GM18507 (cell line): ENCODE data around the gene ABI3BP.

ENCODE experiments used
- DNase-seq: peaks from one replicate; pipeline ENCODE4 v3.0.0; 2011; ENCODE audit warnings: low read depth; ENCODE audit not compliant: insufficient read length; ENCODE audit errors: extremely low spot score
- FAIRE-seq: peaks from 2 replicates; lab custom pipeline; 2011; peaks lifted over from hg19 to GRCh38; lab: Jason Lieb, UNC

ABI3BP gene

GRCh38 chr3:100710261-100710968 lies 282.8 kb downstream of the ABI3BP start:
- DNase-seq (peak; percentile 42), FAIRE-seq (peak; percentile 79)

GRCh38 chr3:100709842-100710260 lies 283.4 kb downstream of the ABI3BP start:
- DNase-seq (peak; percentile 1), FAIRE-seq (no peak)

DNA sequence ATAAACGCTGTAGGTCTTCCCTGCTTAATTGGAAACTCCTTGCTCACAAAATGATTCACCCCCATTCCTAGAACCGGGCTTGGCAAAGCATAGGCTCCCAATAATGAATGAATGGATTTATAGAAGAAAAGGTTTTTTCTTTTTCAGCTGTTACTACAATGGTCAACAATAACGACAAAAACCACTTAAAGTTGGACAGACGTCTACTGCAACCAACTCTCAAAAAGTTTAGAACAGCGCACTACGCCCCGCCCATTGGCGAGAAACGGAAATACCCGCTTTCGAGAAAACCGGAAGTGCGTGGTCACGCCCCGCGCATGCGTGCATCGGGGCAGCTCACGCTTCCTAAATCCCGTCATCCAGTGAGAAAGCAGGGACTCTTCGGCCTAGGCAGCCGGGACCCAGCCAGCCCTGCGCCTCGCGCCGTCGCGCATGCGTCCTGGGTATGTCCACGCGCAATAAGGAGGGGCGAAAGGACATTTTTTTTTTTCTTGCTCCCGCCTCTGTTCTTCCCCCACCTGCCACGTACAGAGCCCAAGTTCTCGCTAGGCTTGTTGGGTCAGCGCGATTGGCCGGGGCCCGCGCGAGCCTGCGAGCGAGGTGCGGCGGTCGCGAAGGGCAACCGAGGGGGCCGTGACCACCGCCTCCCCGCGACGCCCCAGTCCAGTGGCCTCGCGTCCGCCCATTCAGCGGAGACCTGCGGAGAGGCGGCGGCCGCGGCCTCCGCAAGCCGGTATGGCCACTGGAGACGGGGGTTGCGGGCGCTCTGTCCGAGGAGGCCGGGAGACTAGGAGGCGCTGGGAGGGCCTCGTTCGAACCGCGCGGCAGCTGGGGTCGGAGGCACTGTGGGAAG lies 284.0 kb downstream of the ABI3BP start, which contains the start of gene TFG:
Gene TFG (plus strand): TSS at position 506 of the 853 bp plus-strand sequence. CDS start 4,192 bp downstream, outside the sequence.
- FAIRE-seq (peak; percentile 99), DNase-seq (peak; percentile 97)

- DNase-seq (no peak), FAIRE-seq (no peak)
Observed at GRCh38 chr3:100708644-100708988, 284.6 kb downstream of the ABI3BP start.

- DNase-seq, result no peak
- FAIRE-seq, result no peak
Observed at GRCh38 chr3:100706365-100706764, 286.9 kb downstream of the ABI3BP start.

DNA sequence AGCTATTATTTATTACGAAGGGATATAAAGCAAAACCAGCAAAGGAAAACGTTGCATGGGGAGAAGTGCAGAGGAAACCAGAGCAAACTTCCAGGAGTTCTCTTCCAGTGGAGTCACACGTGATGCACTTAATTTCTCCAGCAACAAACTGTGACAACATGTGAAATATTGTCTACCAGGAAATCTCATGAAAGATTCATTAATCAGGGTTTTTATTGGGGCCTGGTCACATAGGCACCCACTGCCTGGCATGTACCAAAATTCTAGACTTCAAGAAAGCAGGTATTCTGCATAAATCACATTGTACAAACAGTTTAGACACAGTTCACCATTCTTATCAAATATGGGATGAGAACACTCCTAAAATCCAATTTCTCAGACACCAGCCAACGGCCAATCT lies 289.4 kb downstream of the ABI3BP start:
- FAIRE-seq (no peak), DNase-seq (no peak)

DNA sequence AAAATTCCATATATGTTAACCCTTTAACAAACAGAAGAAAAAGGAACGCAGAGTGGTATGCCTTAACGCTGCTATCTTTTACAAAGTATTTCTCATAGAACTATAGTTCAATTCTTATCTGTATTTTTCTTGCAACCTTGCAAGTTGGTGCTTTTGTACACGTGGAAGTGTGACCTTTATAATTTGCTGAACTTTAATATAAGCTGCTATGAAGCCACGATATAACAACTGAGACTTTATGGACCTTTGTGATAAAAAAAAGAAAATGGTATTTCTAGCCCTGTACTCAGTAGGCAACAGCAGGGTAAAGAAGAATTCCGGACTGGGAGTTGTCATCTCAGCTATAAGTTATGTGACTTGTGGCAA lies 290.3 kb downstream of the ABI3BP start:
- no peak for DNase-seq

GRCh38 chr3:100702082-100702979 lies 290.9 kb downstream of the ABI3BP start:
- FAIRE-seq (no peak), DNase-seq (no peak)

More for the DNA sequence above, 290.3 kb downstream of the ABI3BP start:
- FAIRE-seq, result no peak

GRCh38 chr3:100700708-100701107 lies 292.5 kb downstream of the ABI3BP start:
- FAIRE-seq (no peak), DNase-seq (no peak)
